GM23338 (cell line): ENCODE results near the gene CRYGB. TPM values are rescaled to one million over a fixed set of nuclear protein-coding genes. Genes with fewer than 3 reads are reported as not detected.

Experiments used
- ATAC-seq: fragments of 200-7000 bp; cut with Tn5 transposase; 3 replicates; pipeline ENCODE4 v1.9.1; 2020
- DNase-seq: peaks from one replicate; pipeline ENCODE4 v3.0.0-alpha.2; 2015; ENCODE audit warnings: low spot score
- H2AFZ ChIP-seq: fragments of 200-600 bp; sonication (generic); 2 replicates; pipeline ENCODE4 v1.8.0; 2016; ENCODE audit warnings: antibody characterized with exemption, mild to moderate bottlenecking, moderate library complexity
- H3F3A ChIP-seq: fragments of 200-600 bp; sonication (generic); replicated peaks from 2 replicates; pipeline ENCODE4 v1.8.0; 2017; ENCODE audit warnings: antibody characterized with exemption, mixed run types, low read depth
- H3K27ac ChIP-seq: fragments of 200-600 bp; sonication (generic); 2 replicates; pipeline ENCODE4 v1.6.1; 2016; ENCODE audit warnings: low read depth
- H3K27me3 ChIP-seq: fragments of 200-600 bp; sonication (generic); 2 replicates; pipeline ENCODE4 v1.8.0; 2016; ENCODE audit warnings: mild to moderate bottlenecking, mixed run types, moderate library complexity; ENCODE audit not compliant: insufficient read depth
- H3K36me3 ChIP-seq: fragments of 200-600 bp; sonication (generic); 2 replicates; pipeline ENCODE4 v1.8.0; 2016; ENCODE audit warnings: mild to moderate bottlenecking; ENCODE audit not compliant: insufficient read depth
- H3K4me1 ChIP-seq: fragments of 200-600 bp; sonication (generic); 2 replicates; pipeline ENCODE4 v1.8.0; 2016; ENCODE audit warnings: mild to moderate bottlenecking, moderate library complexity; ENCODE audit not compliant: insufficient read depth
- H3K4me2 ChIP-seq: fragments of 200-600 bp; sonication (generic); 2 replicates; pipeline ENCODE4 v1.7.1; 2017; ENCODE audit warnings: mixed run types
- H3K4me3 ChIP-seq: fragments of 200-600 bp; sonication (generic); 2 replicates; pipeline ENCODE4 v1.6.1; 2016; ENCODE audit warnings: mixed run types
- H3K79me2 ChIP-seq: fragments of 200-600 bp; sonication (generic); replicated peaks from 2 replicates; pipeline ENCODE4 v1.8.0; 2017; ENCODE audit warnings: mild to moderate bottlenecking; ENCODE audit not compliant: insufficient read depth
- H3K9me2 ChIP-seq: fragments of 200-600 bp; sonication (generic); 2 replicates; pipeline ENCODE4 v1.8.0; 2017; ENCODE audit not compliant: insufficient read depth
- H4K20me1 ChIP-seq: fragments of 200-600 bp; sonication (generic); replicated peaks from 2 replicates; pipeline ENCODE4 v1.8.0; 2017; ENCODE audit warnings: mild to moderate bottlenecking; ENCODE audit not compliant: insufficient read depth
- H3K27ac Mint-ChIP-seq: 2 replicates; pipeline ENCODE4 v1.8.0; 2020; ENCODE audit warnings: inconsistent platforms, mild to moderate bottlenecking, moderate library complexity, mixed read lengths
- H3K27me3 Mint-ChIP-seq: 3 replicates; pipeline ENCODE4 v1.8.0; 2022; ENCODE audit warnings: low read depth, mild to moderate bottlenecking, moderate library complexity, mixed read lengths, inconsistent platforms; ENCODE audit not compliant: insufficient read depth, poor library complexity
- H3K36me3 Mint-ChIP-seq: 3 replicates; pipeline ENCODE4 v1.8.0; 2021; ENCODE audit warnings: low read depth, mild to moderate bottlenecking, inconsistent platforms, moderate library complexity, mixed read lengths
- H3K4me1 Mint-ChIP-seq: 3 replicates; pipeline ENCODE4 v1.8.0; 2020; ENCODE audit warnings: mild to moderate bottlenecking, inconsistent platforms, mixed read lengths
- H3K4me3 Mint-ChIP-seq: 3 replicates; pipeline ENCODE4 v1.8.0; 2021; ENCODE audit warnings: moderate library complexity, mild to moderate bottlenecking, inconsistent platforms, mixed read lengths
- H3K9me3 Mint-ChIP-seq: 3 replicates; pipeline ENCODE4 v1.8.0; 2020; ENCODE audit warnings: moderate library complexity, mild to moderate bottlenecking, inconsistent platforms, mixed read lengths
- CREB1 ChIP-seq: fragments of 250-450 bp; sonication (Bioruptor Pico); IDR thresholded peaks from 2 replicates; pipeline ENCODE4 v1.5.0; 2020; ENCODE audit warnings: low read depth, mild to moderate bottlenecking, moderate library complexity
- CTCF ChIP-seq, 2 experiments: fragments of 200-600 bp in 1 of 2; sonication (generic) in 1 of 2; conservative IDR thresholded peaks; 2 replicates each; pipeline versions ENCODE4 v1.5.1 to v1.6.1; 2016 to 2017; ENCODE audit warnings: antibody characterized with exemption in 2 of 2, low read depth in 2 of 2, mild to moderate bottlenecking in 2 of 2, moderate library complexity in 1 of 2
- EZH2 ChIP-seq: fragments of 200-600 bp; sonication (generic); IDR thresholded peaks from one replicate; pipeline ENCODE4 v1.8.0; 2017; ENCODE audit warnings: antibody characterized with exemption, mild to moderate bottlenecking, low read depth; ENCODE audit not compliant: unreplicated experiment
- ZNF114 ChIP-seq: fragments of 250-450 bp; sonication (Bioruptor Pico); IDR thresholded peaks from 2 replicates; pipeline ENCODE4 v1.5.0; 2020; ENCODE audit warnings: mild to moderate bottlenecking, moderate library complexity
- ZNF331 ChIP-seq: fragments of 250-450 bp; sonication (Bioruptor Pico); IDR thresholded peaks from 2 replicates; pipeline ENCODE4 v1.5.0; 2020; ENCODE audit warnings: low read depth, mild to moderate bottlenecking, moderate library complexity
- ZNF462 ChIP-seq: fragments of 250-450 bp; sonication (Bioruptor Pico); IDR thresholded peaks from 2 replicates; pipeline ENCODE4 v1.5.0; 2020; ENCODE audit warnings: mild to moderate bottlenecking, moderate library complexity
- polyA plus RNA-seq: library from polyadenylated mRNA; unstranded; fragments of >200 nt; fragmentation: Nextera tagmentation; extraction: Ambion mirVana; gene quantifications from 2 replicates; pipeline ENCODE4 v1.2.1, GENCODE V29; 2016
- total RNA-seq: library from RNA; depleted of rRNA; stranded (reverse); fragments of >200 nt; shearing (Covaris generic); gene quantifications from 2 replicates; pipeline ENCODE4 v1.2.3, GENCODE V29; 2014

CRYGB gene
- total and polyA plus RNA-seq, 2 experiments from 2014 or later, result 0.92 to 1.9 TPM

GRCh38 chr2:208175069-208175839 lies 29.3 kb upstream of the CRYGB start:
- peaks cover 3% of the 10 kb centered on the region; the same call in 1 of the 2 replicates for H3K4me1 ChIP-seq
- no peak overlapping the region for H3K27ac ChIP-seq
- H3K4me2 ChIP-seq, result no peak overlapping the region
- H3F3A ChIP-seq, result 0 out of 2 replicates have a peak, but pooled peaks cover 3% of the 10 kb centered on the region
- Mint-ChIP-seq H3K4me3 (no peak overlapping the region), H3K27me3 (peaks cover 2% of the 10 kb centered on the region), H3K4me1 (peaks cover 4% of the 10 kb centered on the region), H3K27ac (no peak overlapping the region), H3K36me3 (no peaks in the 10 kb centered on the region), H3K9me3 (no peaks in the 10 kb centered on the region)
- ATAC-seq (peak; percentile 99), DNase-seq (peak; percentile 93)
- H3K79me2 ChIP-seq, result no peaks in the 10 kb centered on the region
- no peaks in the 10 kb centered on the region for H3K9me2 ChIP-seq
- TF ChIP-seq ZNF114 (no peak), ZNF331 (CRISPR knock-in tag) (peak; percentile 70), CTCF (conservative IDR thresholded peaks at IDR 0.05; ENCODE audit: low read depth in 2 of 2) (peak; percentile 93 to 96)
- H3K27me3 ChIP-seq, result no peaks in the 10 kb centered on the region
- no peaks in the 10 kb centered on the region for H3K36me3 ChIP-seq
- H2AFZ ChIP-seq, result peak overlapping the region; percentile 1; the same call in 1 of the 2 replicates
- no peak overlapping the region for H3K4me3 ChIP-seq
- H4K20me1 ChIP-seq, result no peaks in the 10 kb centered on the region

DNA sequence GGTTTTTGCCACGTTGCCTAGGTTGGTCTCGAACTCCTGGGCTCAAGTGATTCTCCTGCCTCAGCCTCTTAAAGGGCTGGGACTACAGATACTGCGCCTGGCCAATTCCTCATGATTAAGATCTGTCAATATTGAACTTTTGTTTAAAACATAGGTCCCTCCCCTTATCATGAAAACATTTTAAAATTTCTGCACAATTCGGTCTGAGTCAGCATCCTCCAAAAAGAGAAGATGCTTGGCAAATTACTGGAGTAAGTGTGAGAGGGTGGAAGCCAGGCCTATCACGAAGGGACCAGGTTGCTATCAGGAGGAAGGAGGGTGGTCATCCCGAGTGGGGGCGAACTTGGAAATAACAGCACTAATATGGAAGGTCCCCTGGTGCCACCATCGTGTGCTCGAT lies 28.2 kb upstream of the CRYGB start:
- H3K4me1 Mint-ChIP-seq, result peaks cover 7% of the 10 kb centered on the region
- ATAC-seq (no peak), DNase-seq (no peak)
- no peak overlapping the region for H3K27ac Mint-ChIP-seq
- no peaks in the 10 kb centered on the region for H3K36me3 ChIP-seq
- peaks cover 3% of the 10 kb centered on the region; the same call in 1 of the 2 replicates for H3K4me1 ChIP-seq
- no peaks in the 10 kb centered on the region for H4K20me1 ChIP-seq
- H3K27me3 Mint-ChIP-seq, result peaks cover 2% of the 10 kb centered on the region
- no peak overlapping the region for H3K27ac ChIP-seq
- no peaks in the 10 kb centered on the region for H3K79me2 ChIP-seq
- H3F3A ChIP-seq, result 0 out of 2 replicates have a peak, but pooled peaks cover 3% of the 10 kb centered on the region
- no peaks in the 10 kb centered on the region for H3K9me3 Mint-ChIP-seq
- H2AFZ ChIP-seq, result peak overlapping the region; percentile 84
- no peaks in the 10 kb centered on the region for H3K27me3 ChIP-seq
- H3K4me3 ChIP-seq, result no peak overlapping the region
- TF ChIP-seq ZNF462 (CRISPR knock-in tag), result no peak
- no peak for TF ChIP-seq CREB1
- TF ChIP-seq EZH2, result no peak
- H3K4me2 ChIP-seq, result no peak overlapping the region
- no peaks in the 10 kb centered on the region for H3K9me2 ChIP-seq
- no peak overlapping the region for H3K4me3 Mint-ChIP-seq
- H3K36me3 Mint-ChIP-seq, result no peaks in the 10 kb centered on the region
